Right lobe of liver (tissue), 6 donors: ENCODE data around the gene PSME3IP1. TPM values are rescaled to one million over a fixed set of nuclear protein-coding genes. Genes with fewer than 3 reads are reported as not detected.
A peak's percentile ranks its signal among the peaks of the same experiment; 100 is the strongest.

ENCODE experiments used
- ATAC-seq, 4 donors: fragments of 200-7000 bp; cut with Tn5 transposase; one replicate each; pipeline ENCODE4 v1.9.1; 2020; ENCODE audit warnings: mild to moderate bottlenecking in 4 of 4, moderate library complexity in 4 of 4
- DNase-seq, 3 donors: peaks; one replicate each; pipeline ENCODE4 v3.0.0-alpha.2; 2020
- H3K27ac ChIP-seq, 3 donors: fragments of 200-600 bp; one replicate each; pipeline ENCODE4 v1.8.0; 2022
- H3K27me3 ChIP-seq, 2 donors: fragments of 200-600 bp; one replicate each; pipeline ENCODE4 v1.8.0; 2022
- H3K36me3 ChIP-seq, 4 donors: fragments of 200-600 bp; sonication (generic) in 1 of 4; one replicate each; pipeline versions ENCODE4 v1.5.1 to v1.8.0; 2017 to 2022; ENCODE audit warnings: control low read depth in 1 of 4
- H3K4me1 ChIP-seq, 4 donors: fragments of 200-600 bp; sonication (generic) in 1 of 4; one replicate each; pipeline versions ENCODE4 v1.5.1 to v1.8.0; 2017 to 2022; ENCODE audit warnings: control low read depth in 1 of 4
- H3K4me3 ChIP-seq, 3 donors: fragments of 200-600 bp; one replicate each; pipeline ENCODE4 v1.8.0; 2022
- H3K9me3 ChIP-seq, 4 donors: fragments of 200-600 bp; sonication (generic) in 1 of 4; one replicate each; pipeline versions ENCODE4 v1.5.1 to v1.8.0; 2017 to 2022; ENCODE audit warnings: control low read depth in 1 of 4
- CTCF ChIP-seq, 4 donors: fragments of 200-600 bp in 3 of 4; fragments of 450-650 bp in 1 of 4; IDR thresholded peaks; one replicate each; pipeline versions ENCODE4 v1.5.1 to v1.8.0; 2016 to 2022; ENCODE audit warnings: antibody characterized with exemption in 4 of 4, mild to moderate bottlenecking in 2 of 4
- POLR2A ChIP-seq: fragments of 450-650 bp; IDR thresholded peaks from one replicate; pipeline ENCODE4 v1.6.1; 2017; ENCODE audit warnings: antibody characterized with exemption, mild to moderate bottlenecking
- WGBS: methylation state at CpG from one replicate; pipeline ENCODE4 v1.1.6; 2018; ENCODE audit warnings: low coverage, low lambda C conversion rate; ENCODE audit not compliant: insufficient coverage; ENCODE audit errors: missing lambda C conversion rate; 5-methylcytosine and 5-hydroxymethylcytosine counted together
- intact Hi-C, 2 donors: fragments of 100-400 bp; cut with DNase I; formaldehyde crosslinking; loops; one replicate each; pipeline versions ENCODE4 v1.11.2 to v1.14.1; 2022
- total RNA-seq, 6 experiments: library from RNA; depleted of rRNA in 2 of 6; stranded (reverse); fragments of >200 nt in 2 of 6; fragmentation: NEBNext Ultra II Directional in 3 of 6; extraction: Animal tissue kit (Norgen Biotek cat#: 25700) in 3 of 6; gene quantifications; one replicate each; pipeline versions ENCODE4 v1.1.0 to v1.2.4, GENCODE V29; 2016 to 2023
- donor health status: DM: no; HTN: yes; CAD: no.
- donor health status: DM: no; HTN: no; CAD: no.
- donor health status: DM: no; HTN: no; CAD: no.
- donor health status: DM: no; HTN: yes; CAD: no.
- donor health status: DM: no; HTN: yes; CAD: no.

PSME3IP1 gene
- total RNA-seq, 6 experiments from 2014 or later: 26.2 to 61.8 (median 34.5) TPM

- Histone ChIP-seq H3K27ac (no peak overlapping the region), H3K4me3 (no peak overlapping the region), H3K27me3 (no peaks in the 10 kb centered on the region), H3K4me1 (no peaks in the 10 kb centered on the region), H3K36me3 (no peaks in the 10 kb centered on the region), H3K9me3 (no peaks in the 10 kb centered on the region)
- no peak for DNase-seq
- intact Hi-C loops: no loop called here
- no peak for TF ChIP-seq POLR2A
- no peak for TF ChIP-seq CTCF (IDR thresholded peaks at IDR 0.05)
- no peak for ATAC-seq
- 64% methylated on average over 1 of the region's 1 CpG for WGBS
Observed at GRCh38 chr16:57108432-57108831, 77.4 kb downstream of the PSME3IP1 start.

GRCh38 chr16:57107321-57107922 is 78.4 kb downstream of the PSME3IP1 start:
- peak in 2 of 4 donors; percentile 20 to 36 for ATAC-seq
- intact Hi-C loops: no loop called here
- no peaks in the 10 kb centered on the region for H3K9me3 ChIP-seq
- WGBS: 57% methylated on average over 3 of the region's 9 CpGs
- H3K27me3 ChIP-seq: no peaks in the 10 kb centered on the region
- H3K36me3 ChIP-seq: no peaks in the 10 kb centered on the region
- TF ChIP-seq POLR2A (no peak), CTCF (IDR thresholded peaks at IDR 0.05) (no peak)
- DNase-seq: no peak
- no peak overlapping the region for H3K27ac ChIP-seq
- H3K4me3 ChIP-seq: no peak overlapping the region
- H3K4me1 ChIP-seq: no peaks in the 10 kb centered on the region

DNA sequence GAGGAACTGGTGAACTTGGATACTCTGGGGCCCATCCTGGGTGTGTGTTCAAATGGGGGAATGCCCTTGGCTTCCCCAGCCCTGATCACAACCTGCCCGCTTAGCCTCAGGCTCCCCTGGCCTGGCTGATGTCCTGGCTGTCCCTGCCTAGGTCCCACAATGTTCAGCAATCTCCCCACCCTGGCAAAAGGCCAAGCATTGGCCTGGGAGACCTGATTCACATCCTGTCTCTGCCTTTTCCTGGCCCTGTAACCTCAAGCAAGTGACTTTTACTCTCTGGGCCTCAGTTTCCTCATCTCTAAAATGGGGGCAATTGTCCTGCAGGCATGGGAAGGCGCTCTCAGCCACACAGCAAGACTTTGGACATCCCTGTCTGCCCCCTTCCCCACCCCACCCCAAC is 79.1 kb downstream of the PSME3IP1 start:
- Histone ChIP-seq H3K9me3 (no peaks in the 10 kb centered on the region), H3K4me1 (no peaks in the 10 kb centered on the region), H3K27ac (no peak overlapping the region), H3K36me3 (no peaks in the 10 kb centered on the region), H3K4me3 (no peak overlapping the region), H3K27me3 (no peaks in the 10 kb centered on the region)
- peak in 1 of 3 donors; percentile 54 for DNase-seq
- 100% methylated on average over 1 of the region's 2 CpGs for WGBS
- intact Hi-C loops: no loop called here
- ATAC-seq: peak in 3 of 4 donors; percentile 29 to 50 (median 49)
- TF ChIP-seq POLR2A (no peak), CTCF (IDR thresholded peaks at IDR 0.05) (no peak)

DNA sequence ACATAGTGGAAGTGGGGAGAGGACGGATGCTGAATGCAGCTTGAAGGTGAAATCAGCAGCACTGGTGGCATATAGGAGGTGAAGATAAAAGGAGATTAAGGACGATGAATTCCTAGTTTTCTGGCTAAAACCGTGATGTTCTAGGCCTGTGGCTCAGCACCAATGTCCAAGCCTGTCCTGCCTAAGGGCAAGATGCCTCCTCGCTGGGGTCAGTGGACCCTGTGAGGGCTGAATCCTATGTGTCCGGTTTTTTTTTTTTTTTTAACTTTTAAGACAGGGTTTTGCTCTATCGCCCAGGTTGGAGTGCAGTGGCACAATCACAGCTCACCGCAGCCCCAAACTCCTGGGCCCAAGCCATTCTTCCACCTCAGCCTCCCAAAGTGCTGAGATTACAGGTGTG is 80.7 kb downstream of the PSME3IP1 start:
- H3K27ac ChIP-seq: no peak overlapping the region

More for the DNA sequence above, 80.7 kb downstream of the PSME3IP1 start:
- TF ChIP-seq CTCF (IDR thresholded peaks at IDR 0.05) (no peak), POLR2A (no peak)
- DNase-seq (no peak), ATAC-seq (no peak)
- Histone ChIP-seq H3K27me3 (no peaks in the 10 kb centered on the region), H3K4me1 (no peaks in the 10 kb centered on the region), H3K4me3 (no peak overlapping the region), H3K36me3 (no peaks in the 10 kb centered on the region), H3K9me3 (no peaks in the 10 kb centered on the region)
- 73% methylated on average over 6 of the region's 7 CpGs for WGBS
- intact Hi-C loops: no loop called here
